WTC11 (cell line): ENCODE data around the gene CTNNA2. TPM values are rescaled to one million over a fixed set of nuclear protein-coding genes. Genes with fewer than 3 reads are reported as not detected.

Source experiments
- ATAC-seq: fragments of 200-7000 bp; cut with Tn5 transposase; 2 replicates; pipeline ENCODE4 v1.10.0; 2021; ENCODE audit warnings: mild to moderate bottlenecking, moderate library complexity
- CTCF ChIA-PET: fragments of 300-600 bp; sonication (Branson Sonifier 250); formaldehyde crosslinking; loops from one replicate; lab custom pipeline; 2021; ENCODE audit warnings: antibody characterized with exemption; lab: Charles Lee
- POLR2A ChIA-PET: fragments of 350-600 bp; sonication (Branson Sonifier 250); formaldehyde crosslinking; loops from one replicate; lab custom pipeline; 2021; ENCODE audit warnings: antibody characterized with exemption; lab: Charles Lee
- DNase-seq: peaks from one replicate; pipeline ENCODE4 v3.0.0; 2021; ENCODE audit warnings: low spot score
- H3K27ac Mint-ChIP-seq: 2 replicates; pipeline ENCODE4 v1.8.0; 2021; ENCODE audit warnings: mixed read lengths
- H3K27me3 Mint-ChIP-seq: 2 replicates; pipeline ENCODE4 v1.8.0; 2021; ENCODE audit warnings: low read depth, mild to moderate bottlenecking, moderate library complexity, mixed read lengths
- H3K36me3 Mint-ChIP-seq: 2 replicates; pipeline ENCODE4 v1.8.0; 2021; ENCODE audit warnings: mixed read lengths
- H3K4me1 Mint-ChIP-seq: 2 replicates; pipeline ENCODE4 v1.8.0; 2022; ENCODE audit warnings: mixed read lengths
- H3K4me3 Mint-ChIP-seq: 2 replicates; pipeline ENCODE4 v1.8.0; 2021; ENCODE audit warnings: mild to moderate bottlenecking, moderate library complexity, mixed read lengths
- H3K9me3 Mint-ChIP-seq: 2 replicates; pipeline ENCODE4 v1.8.0; 2021; ENCODE audit warnings: mixed read lengths
- ATF6 ChIP-seq: sonication (generic); formaldehyde crosslinking; IDR thresholded peaks from 2 replicates; pipeline ENCODE4 v1.8.1; 2023; ENCODE audit warnings: mild to moderate bottlenecking, missing genetic modification reagents
- CDX4 ChIP-seq: fragments of 250-450 bp; sonication (Bioruptor Pico); IDR thresholded peaks from 2 replicates; pipeline ENCODE4 v1.9.0; 2021; ENCODE audit warnings: moderate library complexity, mild to moderate bottlenecking, inconsistent platforms, borderline replicate concordance
- CREB1 ChIP-seq: sonication (generic); formaldehyde crosslinking; IDR thresholded peaks from 2 replicates; pipeline ENCODE4 v1.8.0; 2023; ENCODE audit warnings: mild to moderate bottlenecking, missing genetic modification reagents
- CREM ChIP-seq: sonication (generic); formaldehyde crosslinking; IDR thresholded peaks from 2 replicates; pipeline ENCODE4 v1.8.1; 2022; ENCODE audit warnings: mild to moderate bottlenecking, missing genetic modification reagents, moderate library complexity
- EMX1 ChIP-seq: fragments of 250-450 bp; sonication (Bioruptor Pico); IDR thresholded peaks from 2 replicates; pipeline ENCODE4 v1.8.0; 2021; ENCODE audit warnings: mild to moderate bottlenecking
- ERG ChIP-seq: fragments of 250-450 bp; sonication (Bioruptor Pico); IDR thresholded peaks from 2 replicates; pipeline ENCODE4 v1.8.0; 2021; ENCODE audit warnings: mild to moderate bottlenecking
- FOXJ3 ChIP-seq: sonication (generic); formaldehyde crosslinking; IDR thresholded peaks from 2 replicates; pipeline ENCODE4 v1.9.0; 2021; ENCODE audit warnings: missing genetic modification reagents, mild to moderate bottlenecking, borderline replicate concordance
- GABPB1 ChIP-seq: sonication (generic); formaldehyde crosslinking; IDR thresholded peaks from 2 replicates; pipeline ENCODE4 v1.8.1; 2023; ENCODE audit warnings: mild to moderate bottlenecking, missing genetic modification reagents
- HMGA2 ChIP-seq: fragments of 250-450 bp; sonication (Bioruptor Pico); IDR thresholded peaks from 2 replicates; pipeline ENCODE4 v1.4.0; 2021; ENCODE audit warnings: mild to moderate bottlenecking, moderate library complexity
- JUN ChIP-seq: sonication (generic); formaldehyde crosslinking; IDR thresholded peaks from 2 replicates; pipeline ENCODE4 v1.8.0; 2023; ENCODE audit warnings: mild to moderate bottlenecking, missing genetic modification reagents
- MYBL2 ChIP-seq: sonication (generic); formaldehyde crosslinking; IDR thresholded peaks from 2 replicates; pipeline ENCODE4 v1.8.1; 2023; ENCODE audit warnings: mild to moderate bottlenecking, moderate library complexity, missing genetic modification reagents
- NFATC4 ChIP-seq: fragments of 250-450 bp; sonication (Bioruptor Pico); IDR thresholded peaks from 2 replicates; pipeline ENCODE4 v1.9.0; 2021; ENCODE audit warnings: mild to moderate bottlenecking
- OVOL2 ChIP-seq: fragments of 250-450 bp; sonication (Bioruptor Pico); IDR thresholded peaks from 2 replicates; pipeline ENCODE4 v1.9.0; 2021; ENCODE audit warnings: mild to moderate bottlenecking, borderline replicate concordance
- ZBTB43 ChIP-seq: sonication (generic); formaldehyde crosslinking; IDR thresholded peaks from 2 replicates; pipeline ENCODE4 v1.8.1; 2023; ENCODE audit warnings: mild to moderate bottlenecking, missing genetic modification reagents
- ZNF281 ChIP-seq: sonication (generic); formaldehyde crosslinking; IDR thresholded peaks from 2 replicates; pipeline ENCODE4 v1.8.0; 2023; ENCODE audit warnings: mild to moderate bottlenecking, missing genetic modification reagents
- ZNF317 ChIP-seq: sonication (generic); formaldehyde crosslinking; IDR thresholded peaks from 2 replicates; pipeline ENCODE4 v1.8.1; 2023; ENCODE audit warnings: low read depth, mild to moderate bottlenecking, moderate library complexity, missing genetic modification reagents, borderline replicate concordance
- ZNF396 ChIP-seq: fragments of 250-450 bp; sonication (Bioruptor Pico); IDR thresholded peaks from 2 replicates; pipeline ENCODE4 v1.8.0; 2021; ENCODE audit warnings: mild to moderate bottlenecking, moderate library complexity, borderline replicate concordance
- ZNF423 ChIP-seq: fragments of 250-450 bp; sonication (Bioruptor Pico); IDR thresholded peaks from 2 replicates; pipeline ENCODE4 v2.1.2; 2022; ENCODE audit warnings: mild to moderate bottlenecking, moderate library complexity
- ZNF425 ChIP-seq: fragments of 250-450 bp; sonication (Bioruptor Pico); conservative IDR thresholded peaks from 2 replicates; pipeline ENCODE4 v1.9.0; 2021; ENCODE audit warnings: mild to moderate bottlenecking
- ZSCAN18 ChIP-seq: fragments of 250-450 bp; sonication (Bioruptor Pico); IDR thresholded peaks from 2 replicates; pipeline ENCODE4 v2.1.2; 2022; ENCODE audit warnings: mild to moderate bottlenecking, moderate library complexity
- total RNA-seq: library from RNA; stranded (reverse); gene quantifications from 3 replicates; pipeline ENCODE4 v1.2.3, GENCODE V29; 2021

Gene CTNNA2
- total RNA-seq, 1 experiment from 2014 or later, result 3.8 TPM

- no peak for TF ChIP-seq ZNF281 (CRISPR knock-in tag)
- no peak for TF ChIP-seq CDX4 (CRISPR knock-in tag)
- TF ChIP-seq ZBTB43 (CRISPR knock-in tag), result no peak
- no peak for TF ChIP-seq EMX1
- no peak for TF ChIP-seq ERG (CRISPR knock-in tag)
- no peak for TF ChIP-seq ZNF423 (CRISPR knock-in tag)
- no peak for TF ChIP-seq ZNF396 (CRISPR knock-in tag)
- no peak for TF ChIP-seq CREM
- TF ChIP-seq ZSCAN18 (CRISPR knock-in tag), result no peak
- no peak for TF ChIP-seq NFATC4
- TF ChIP-seq OVOL2, result no peak
- no peak for TF ChIP-seq GABPB1
- TF ChIP-seq ATF6, result no peak
- TF ChIP-seq CREB1, result no peak
- no peak for TF ChIP-seq FOXJ3 (CRISPR knock-in tag)
- no peak for TF ChIP-seq ZNF317 (CRISPR knock-in tag)
- TF ChIP-seq HMGA2 (CRISPR knock-in tag), result no peak
- no peak for TF ChIP-seq MYBL2
- no peak for TF ChIP-seq ZNF425 (CRISPR knock-in tag)
- no peak for TF ChIP-seq JUN (CRISPR knock-in tag)
- no peak overlapping the region for H3K27ac Mint-ChIP-seq
- ATAC-seq (peak; percentile 76), DNase-seq (peak; percentile 13)
- no peaks in the 10 kb centered on the region for H3K27me3 Mint-ChIP-seq
- peaks cover 4% of the 10 kb centered on the region for H3K9me3 Mint-ChIP-seq
- no peak overlapping the region for H3K4me3 Mint-ChIP-seq
- H3K4me1 Mint-ChIP-seq, result 0 out of 2 replicates have a peak, but pooled peaks cover 2% of the 10 kb centered on the region
- POLR2A ChIA-PET, result no interaction called here
- H3K36me3 Mint-ChIP-seq, result no peaks in the 10 kb centered on the region
- CTCF ChIA-PET, result interaction anchor here (0.6 kb wide), 1 partner anchor 40 kb away, joined by 3 read pairs; no protein-coding TSS in a partner anchor
These were observed 117.2 kb downstream of the CTNNA2 start for GRCh38 chr2:79630060-79630459.
